ENCODE data around the gene CALM1.

Gene CALM1

GRCh38 chr14:90419200-90419599 is 22.4 kb downstream of the CALM1 start:
- no peak for TF ChIP-seq CTCF (IDR thresholded peaks at IDR 0.05)
- no peak overlapping the region for H3K27ac ChIP-seq
- H3K9ac ChIP-seq, result no peak overlapping the region

GRCh38 chr14:90421001-90421631 is 24.3 kb downstream of the CALM1 start:
- no peaks in the 10 kb centered on the region for H3K27me3 ChIP-seq (ENCODE audit: control insufficient read depth, insufficient read depth, low read length)
- H3K9me3 ChIP-seq (ENCODE audit: control insufficient read depth, low read length), result no peaks in the 10 kb centered on the region
- H3K9ac ChIP-seq, result no peak overlapping the region
- H3K27ac ChIP-seq, result no peak overlapping the region
- H3K4me3 ChIP-seq (ENCODE audit: low read depth, low read length), result no peak overlapping the region
- no peaks in the 10 kb centered on the region for H3K79me2 ChIP-seq
- H3K36me3 ChIP-seq (ENCODE audit: control insufficient read depth, insufficient read depth, low read length), result no peaks in the 10 kb centered on the region
- no peak overlapping the region for H2AFZ ChIP-seq
- no peak for TF ChIP-seq CTCF (IDR thresholded peaks at IDR 0.05)
- no peaks in the 10 kb centered on the region for H3K4me1 ChIP-seq
- no peak overlapping the region for H3K4me2 ChIP-seq (ENCODE audit: low read length)

More at GRCh38 chr14:90419200-90419599, 22.4 kb downstream of the CALM1 start:
- H3K79me2 ChIP-seq, result no peaks in the 10 kb centered on the region
- no peaks in the 10 kb centered on the region for H3K9me3 ChIP-seq (ENCODE audit: control insufficient read depth, low read length)
- no peaks in the 10 kb centered on the region for H3K27me3 ChIP-seq (ENCODE audit: control insufficient read depth, insufficient read depth, low read length)
- no peak overlapping the region for H3K4me2 ChIP-seq (ENCODE audit: low read length)
- no peaks in the 10 kb centered on the region for H3K36me3 ChIP-seq (ENCODE audit: control insufficient read depth, insufficient read depth, low read length)
- no peak overlapping the region for H3K4me3 ChIP-seq (ENCODE audit: low read depth, low read length)
- no peak overlapping the region for H2AFZ ChIP-seq
- no peaks in the 10 kb centered on the region for H3K4me1 ChIP-seq

GRCh38 chr14:90421632-90422020 is 24.8 kb downstream of the CALM1 start:
- Histone ChIP-seq H3K4me2 (ENCODE audit: low read length) (no peak overlapping the region), H3K79me2 (no peaks in the 10 kb centered on the region), H3K4me3 (ENCODE audit: low read depth, low read length) (no peak overlapping the region), H3K9ac (no peak overlapping the region), H3K27me3 (ENCODE audit: control insufficient read depth, insufficient read depth, low read length) (no peaks in the 10 kb centered on the region), H3K27ac (no peak overlapping the region), H3K4me1 (no peaks in the 10 kb centered on the region), H3K9me3 (ENCODE audit: control insufficient read depth, low read length) (no peaks in the 10 kb centered on the region), H2AFZ (no peak overlapping the region), H3K36me3 (ENCODE audit: control insufficient read depth, insufficient read depth, low read length) (no peaks in the 10 kb centered on the region)
- TF ChIP-seq CTCF (IDR thresholded peaks at IDR 0.05), result no peak

- H3K9me3 ChIP-seq (ENCODE audit: control insufficient read depth, low read length), result no peaks in the 10 kb centered on the region
- no peak for TF ChIP-seq CTCF (IDR thresholded peaks at IDR 0.05)
Observed at GRCh38 chr14:90423166-90423565, 26.3 kb downstream of the CALM1 start.

GRCh38 chr14:90424075-90424474 is 27.2 kb downstream of the CALM1 start:
- no peak for TF ChIP-seq CTCF (IDR thresholded peaks at IDR 0.05)
- H3K36me3 ChIP-seq (ENCODE audit: control insufficient read depth, insufficient read depth, low read length), result no peaks in the 10 kb centered on the region
- no peak overlapping the region for H2AFZ ChIP-seq
- H3K27ac ChIP-seq, result no peak overlapping the region
- no peaks in the 10 kb centered on the region for H3K9me3 ChIP-seq (ENCODE audit: control insufficient read depth, low read length)
- H3K9ac ChIP-seq, result no peak overlapping the region
- no peak overlapping the region for H3K4me2 ChIP-seq (ENCODE audit: low read length)
- H3K4me3 ChIP-seq (ENCODE audit: low read depth, low read length), result no peak overlapping the region
- H3K27me3 ChIP-seq (ENCODE audit: control insufficient read depth, insufficient read depth, low read length), result no peaks in the 10 kb centered on the region
- H3K79me2 ChIP-seq, result no peaks in the 10 kb centered on the region
- peaks cover 5% of the 10 kb centered on the region for H3K4me1 ChIP-seq

More at GRCh38 chr14:90423166-90423565, 26.3 kb downstream of the CALM1 start:
- H3K4me1 ChIP-seq, result peaks cover 5% of the 10 kb centered on the region
- no peak overlapping the region for H2AFZ ChIP-seq
- no peak overlapping the region for H3K9ac ChIP-seq
- no peaks in the 10 kb centered on the region for H3K79me2 ChIP-seq
- no peak overlapping the region for H3K4me2 ChIP-seq (ENCODE audit: low read length)
- no peaks in the 10 kb centered on the region for H3K27me3 ChIP-seq (ENCODE audit: control insufficient read depth, insufficient read depth, low read length)
- H3K36me3 ChIP-seq (ENCODE audit: control insufficient read depth, insufficient read depth, low read length), result no peaks in the 10 kb centered on the region
- H3K27ac ChIP-seq, result no peak overlapping the region
- no peak overlapping the region for H3K4me3 ChIP-seq (ENCODE audit: low read depth, low read length)
